Left ventricle myocardium inferior (tissue), 1 donor: Measurements from ENCODE around the gene NADSYN1. TPM values are rescaled to one million over a fixed set of nuclear protein-coding genes. Genes with fewer than 3 reads are reported as not detected.

ENCODE experiments used
- DNase-seq: peaks from one replicate; pipeline ENCODE4 v3.0.0-alpha.2; 2020
- H3K27ac ChIP-seq: fragments of 200-600 bp; replicated peaks from 2 replicates; pipeline ENCODE4 v1.8.0; 2021
- H3K27me3 ChIP-seq: fragments of 200-600 bp; 2 replicates; pipeline ENCODE4 v1.8.0; 2021; ENCODE audit warnings: low read depth
- H3K36me3 ChIP-seq: fragments of 200-600 bp; 2 replicates; pipeline ENCODE4 v1.8.0; 2021
- H3K4me1 ChIP-seq: fragments of 200-600 bp; 2 replicates; pipeline ENCODE4 v1.8.0; 2021
- H3K4me3 ChIP-seq: fragments of 200-600 bp; 2 replicates; pipeline ENCODE4 v1.8.0; 2021; ENCODE audit warnings: mild to moderate bottlenecking, moderate library complexity
- H3K9me3 ChIP-seq: fragments of 200-600 bp; replicated peaks from 2 replicates; pipeline ENCODE4 v1.8.0; 2021
- intact Hi-C: fragments of 100-400 bp; cut with micrococcal nuclease; formaldehyde crosslinking; loops from one replicate; pipeline ENCODE4 v1.11.0; 2022
- total RNA-seq: library from RNA; stranded (reverse); fragmentation: NEBNext Ultra II Directional; extraction: Animal tissue kit (Norgen Biotek cat#: 25700); gene quantifications from one replicate; pipeline ENCODE4 v1.2.1, GENCODE V29; 2021
- TF ChIP-seq, protein P1 (sequence below): fragments of 200-600 bp; IDR thresholded peaks from 2 replicates; pipeline ENCODE4 v1.8.0; 2021; ENCODE audit warnings: antibody characterized with exemption, mild to moderate bottlenecking, borderline replicate concordance
- donor health status: DM: no; HTN: yes; CAD: no; lungs with severe emphysema.

Gene NADSYN1
- total RNA-seq, 1 donor from 2014 or later = 17.5 TPM

GRCh38 chr11:71434576-71435130 is 18.4 kb upstream of the NADSYN1 start:
- no peak for DNase-seq
- H3K9me3 ChIP-seq = no peaks in the 10 kb centered on the region
- peaks cover 37% of the 10 kb centered on the region for H3K36me3 ChIP-seq
- intact Hi-C loops = no loop called here
- H3K4me3 ChIP-seq = no peak overlapping the region
- H3K27ac ChIP-seq = no peak overlapping the region
- no peaks in the 10 kb centered on the region for H3K27me3 ChIP-seq
- TF ChIP-seq, protein P1, sequence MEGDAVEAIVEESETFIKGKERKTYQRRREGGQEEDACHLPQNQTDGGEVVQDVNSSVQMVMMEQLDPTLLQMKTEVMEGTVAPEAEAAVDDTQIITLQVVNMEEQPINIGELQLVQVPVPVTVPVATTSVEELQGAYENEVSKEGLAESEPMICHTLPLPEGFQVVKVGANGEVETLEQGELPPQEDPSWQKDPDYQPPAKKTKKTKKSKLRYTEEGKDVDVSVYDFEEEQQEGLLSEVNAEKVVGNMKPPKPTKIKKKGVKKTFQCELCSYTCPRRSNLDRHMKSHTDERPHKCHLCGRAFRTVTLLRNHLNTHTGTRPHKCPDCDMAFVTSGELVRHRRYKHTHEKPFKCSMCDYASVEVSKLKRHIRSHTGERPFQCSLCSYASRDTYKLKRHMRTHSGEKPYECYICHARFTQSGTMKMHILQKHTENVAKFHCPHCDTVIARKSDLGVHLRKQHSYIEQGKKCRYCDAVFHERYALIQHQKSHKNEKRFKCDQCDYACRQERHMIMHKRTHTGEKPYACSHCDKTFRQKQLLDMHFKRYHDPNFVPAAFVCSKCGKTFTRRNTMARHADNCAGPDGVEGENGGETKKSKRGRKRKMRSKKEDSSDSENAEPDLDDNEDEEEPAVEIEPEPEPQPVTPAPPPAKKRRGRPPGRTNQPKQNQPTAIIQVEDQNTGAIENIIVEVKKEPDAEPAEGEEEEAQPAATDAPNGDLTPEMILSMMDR = no peak
- H3K4me1 ChIP-seq = peaks cover 26% of the 10 kb centered on the region

GRCh38 chr11:71435278-71435951 is 17.6 kb upstream of the NADSYN1 start:
- DNase-seq = no peak
- Histone ChIP-seq H3K9me3 (no peaks in the 10 kb centered on the region), H3K36me3 (peaks cover 42% of the 10 kb centered on the region), H3K4me1 (peaks cover 26% of the 10 kb centered on the region), H3K27ac (no peak overlapping the region), H3K27me3 (no peaks in the 10 kb centered on the region), H3K4me3 (no peak overlapping the region)
- intact Hi-C loops = no loop called here
- TF ChIP-seq, protein P1 = no peak

DNA sequence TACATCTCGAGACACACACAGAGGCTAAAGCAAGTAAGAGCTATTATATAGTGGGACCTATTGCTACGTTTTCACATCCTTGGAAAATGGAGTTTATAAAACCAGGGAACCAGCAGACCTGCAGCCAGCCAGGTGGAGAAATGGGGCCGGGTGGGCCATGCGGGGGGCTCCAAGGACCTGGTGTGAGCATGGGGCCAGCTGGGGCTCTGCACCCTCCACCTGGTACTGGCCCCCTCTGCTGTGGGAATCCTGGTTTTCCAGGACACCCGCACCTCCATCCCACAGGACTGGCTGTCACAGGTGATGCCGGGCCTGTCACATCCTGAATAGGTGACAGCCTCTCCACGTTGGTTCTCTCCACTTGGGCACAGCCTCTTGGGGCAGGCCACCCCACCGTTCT is 16.1 kb upstream of the NADSYN1 start:
- intact Hi-C loops = no loop called here
- peaks cover 55% of the 10 kb centered on the region for H3K36me3 ChIP-seq

DNA sequence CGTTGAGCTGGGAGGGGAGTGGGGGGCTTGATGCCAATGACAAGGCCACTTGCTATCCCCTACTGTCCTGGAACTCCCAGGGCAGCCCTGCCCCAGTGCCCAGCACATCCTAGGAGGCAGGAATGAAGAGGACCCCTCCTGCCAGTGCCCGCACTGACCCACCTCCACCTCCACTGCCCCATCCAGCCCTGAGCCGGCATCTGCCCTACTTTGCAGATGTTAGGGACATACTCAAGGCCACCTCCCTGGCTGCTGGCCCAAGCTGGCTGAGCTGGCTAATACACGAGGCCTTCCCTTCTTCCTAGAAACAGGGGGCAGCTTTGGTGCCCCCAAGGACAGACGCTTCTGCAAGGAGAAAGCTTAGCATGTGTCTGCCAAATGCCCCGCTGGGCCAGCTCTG is 15.6 kb upstream of the NADSYN1 start:
- H3K4me3 ChIP-seq = no peak overlapping the region
- no peak for DNase-seq
- intact Hi-C loops = no loop called here
- no peaks in the 10 kb centered on the region for H3K9me3 ChIP-seq
- TF ChIP-seq, protein P1 = no peak
- no peak overlapping the region for H3K27ac ChIP-seq
- H3K36me3 ChIP-seq = peaks cover 60% of the 10 kb centered on the region
- H3K27me3 ChIP-seq = no peaks in the 10 kb centered on the region
- peaks cover 22% of the 10 kb centered on the region for H3K4me1 ChIP-seq

More for the DNA sequence above, 16.1 kb upstream of the NADSYN1 start:
- DNase-seq = no peak
- H3K27ac ChIP-seq = no peak overlapping the region
- no peaks in the 10 kb centered on the region for H3K27me3 ChIP-seq
- no peaks in the 10 kb centered on the region for H3K9me3 ChIP-seq
- peaks cover 26% of the 10 kb centered on the region for H3K4me1 ChIP-seq
- TF ChIP-seq, protein P1 = no peak
- no peak overlapping the region for H3K4me3 ChIP-seq

DNA sequence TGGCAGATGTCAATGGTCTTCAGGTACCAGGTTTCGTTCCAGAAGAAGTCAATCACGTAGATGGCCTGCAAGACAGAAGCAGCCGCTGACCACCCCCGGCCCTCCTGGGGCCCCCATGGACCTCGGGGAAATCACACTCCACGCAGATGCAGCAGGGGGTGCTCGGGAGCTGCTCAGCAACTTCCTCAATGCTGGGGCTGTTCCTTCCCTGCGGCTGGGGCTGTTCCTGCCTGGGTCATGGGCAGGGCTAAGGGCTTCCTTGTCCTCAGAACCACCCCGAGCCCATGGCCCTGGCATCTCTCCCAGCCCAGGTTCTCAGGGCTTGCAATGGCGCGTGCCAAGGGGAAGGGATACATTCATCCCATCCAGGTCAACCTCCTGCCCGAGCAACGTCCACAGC is 15.1 kb upstream of the NADSYN1 start:
- H3K4me3 ChIP-seq = no peak overlapping the region
- no peaks in the 10 kb centered on the region for H3K27me3 ChIP-seq
- H3K27ac ChIP-seq = no peak overlapping the region
- H3K36me3 ChIP-seq = peaks cover 65% of the 10 kb centered on the region
- no peaks in the 10 kb centered on the region for H3K9me3 ChIP-seq
- TF ChIP-seq, protein P1 = no peak
- DNase-seq = no peak
- H3K4me1 ChIP-seq = peaks cover 17% of the 10 kb centered on the region
- intact Hi-C loops = no loop called here
